OCI-LY1 (cell line): ENCODE measurements around the gene APOLD1.

Source experiments
- H2AFZ ChIP-seq: fragments of 200-600 bp; sonication (generic), shearing (Covaris generic); 2 replicates; pipeline ENCODE4 v1.6.0; 2014; ENCODE audit warnings: antibody characterized with exemption, mild to moderate bottlenecking, low read length
- H3F3A ChIP-seq: fragments of 200-600 bp; sonication (generic), shearing (Covaris generic); 2 replicates; pipeline ENCODE4 v1.6.0; 2014; ENCODE audit warnings: mild to moderate bottlenecking, antibody characterized with exemption, low read length, moderate library complexity; ENCODE audit not compliant: insufficient read depth
- H3K27ac ChIP-seq: fragments of 200-600 bp; sonication (generic); 2 replicates; pipeline ENCODE4 v1.5.1; 2014; ENCODE audit warnings: low read length, mixed run types, mild to moderate bottlenecking, low read depth; ENCODE audit not compliant: poor library complexity, severe bottlenecking
- H3K27me3 ChIP-seq: fragments of 200-600 bp; sonication (generic); 2 replicates; pipeline ENCODE4 v1.6.0; 2014; ENCODE audit warnings: antibody characterized with exemption, mild to moderate bottlenecking, low read length, moderate library complexity; ENCODE audit not compliant: insufficient read depth
- H3K36me3 ChIP-seq: fragments of 200-600 bp; sonication (generic); 2 replicates; pipeline ENCODE4 v1.6.1; 2014; ENCODE audit warnings: mild to moderate bottlenecking, antibody characterized with exemption, low read length, moderate library complexity, mixed read lengths; ENCODE audit not compliant: insufficient read depth
- H3K4me1 ChIP-seq: fragments of 200-600 bp; sonication (generic); 2 replicates; pipeline ENCODE4 v1.5.1; 2014; ENCODE audit warnings: mild to moderate bottlenecking, low read length, moderate library complexity; ENCODE audit not compliant: insufficient read depth, severe bottlenecking
- H3K4me2 ChIP-seq: fragments of 200-600 bp; sonication (generic), shearing (Covaris generic); 2 replicates; pipeline ENCODE4 v1.6.1; 2014; ENCODE audit warnings: low read length
- H3K4me3 ChIP-seq: fragments of 200-600 bp; sonication (generic); 2 replicates; pipeline ENCODE4 v1.5.1; 2014; ENCODE audit warnings: low read length, low read depth, mild to moderate bottlenecking, mixed read lengths; ENCODE audit not compliant: poor library complexity, severe bottlenecking
- H3K79me2 ChIP-seq: fragments of 200-600 bp; shearing (Covaris generic); 2 replicates; pipeline ENCODE4 v1.6.1; 2016; ENCODE audit warnings: mixed run types, low read length, mixed read lengths; ENCODE audit not compliant: insufficient read depth
- H3K9ac ChIP-seq: fragments of 200-600 bp; sonication (generic), shearing (Covaris generic); 2 replicates; pipeline ENCODE4 v1.6.1; 2014; ENCODE audit warnings: mild to moderate bottlenecking, low read length, mixed read lengths
- H3K9me2 ChIP-seq: fragments of 200-600 bp; sonication (generic), shearing (Covaris generic); 2 replicates; pipeline ENCODE4 v1.6.1; 2014; ENCODE audit warnings: low read depth, mild to moderate bottlenecking, low read length, mixed read lengths
- H3K9me3 ChIP-seq: fragments of 200-600 bp; shearing (Covaris generic); 2 replicates; pipeline ENCODE4 v1.6.1; 2014; ENCODE audit warnings: low read length, mixed read lengths
- H4K20me1 ChIP-seq: fragments of 200-600 bp; sonication (generic), shearing (Covaris generic); 2 replicates; pipeline ENCODE4 v1.6.0; 2016; ENCODE audit warnings: mild to moderate bottlenecking, low read length; ENCODE audit not compliant: insufficient read depth
- EZH2 ChIP-seq: fragments of 200-600 bp; sonication (generic), shearing (Covaris generic); IDR thresholded peaks from 2 replicates; pipeline ENCODE4 v1.8.0; 2017; ENCODE audit warnings: borderline replicate concordance, mixed run types, mild to moderate bottlenecking, antibody characterized with exemption, low read length, moderate library complexity, mixed read lengths
- TF ChIP-seq, protein P1 (sequence below): fragments of 200-600 bp; sonication (generic), shearing (Covaris generic); IDR thresholded peaks from 2 replicates; pipeline ENCODE4 v1.5.1; 2017; ENCODE audit warnings: mild to moderate bottlenecking, antibody characterized with exemption, low read length, moderate library complexity, mixed read lengths

Gene APOLD1

DNA sequence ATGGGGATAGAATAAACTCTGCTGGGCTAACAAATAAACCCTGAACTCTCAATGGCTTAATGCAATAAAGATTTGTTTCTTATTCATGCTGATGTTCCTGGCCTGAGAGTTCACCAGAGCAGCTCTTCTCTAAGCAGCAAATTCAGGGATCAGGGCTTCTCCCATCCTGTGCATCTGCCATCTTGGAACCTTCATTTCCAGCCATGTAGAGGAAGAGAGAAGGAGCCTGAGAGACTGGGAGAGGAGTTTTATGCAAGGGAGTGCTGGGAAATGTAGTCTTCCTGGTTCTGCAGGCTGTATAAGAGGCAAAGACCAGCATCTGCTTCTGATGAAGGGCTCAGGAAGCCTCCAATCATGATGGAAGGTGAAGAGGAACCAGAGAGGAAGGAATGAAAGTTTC, 20.6 kb upstream of the APOLD1 start:
- H3F3A ChIP-seq: no peaks in the 10 kb centered on the region
- no peak overlapping the region for H3K4me3 ChIP-seq
- no peaks in the 10 kb centered on the region for H3K27me3 ChIP-seq
- H3K36me3 ChIP-seq: no peaks in the 10 kb centered on the region
- no peaks in the 10 kb centered on the region for H4K20me1 ChIP-seq
- no peaks in the 10 kb centered on the region for H3K9me2 ChIP-seq
- TF ChIP-seq, protein P1, sequence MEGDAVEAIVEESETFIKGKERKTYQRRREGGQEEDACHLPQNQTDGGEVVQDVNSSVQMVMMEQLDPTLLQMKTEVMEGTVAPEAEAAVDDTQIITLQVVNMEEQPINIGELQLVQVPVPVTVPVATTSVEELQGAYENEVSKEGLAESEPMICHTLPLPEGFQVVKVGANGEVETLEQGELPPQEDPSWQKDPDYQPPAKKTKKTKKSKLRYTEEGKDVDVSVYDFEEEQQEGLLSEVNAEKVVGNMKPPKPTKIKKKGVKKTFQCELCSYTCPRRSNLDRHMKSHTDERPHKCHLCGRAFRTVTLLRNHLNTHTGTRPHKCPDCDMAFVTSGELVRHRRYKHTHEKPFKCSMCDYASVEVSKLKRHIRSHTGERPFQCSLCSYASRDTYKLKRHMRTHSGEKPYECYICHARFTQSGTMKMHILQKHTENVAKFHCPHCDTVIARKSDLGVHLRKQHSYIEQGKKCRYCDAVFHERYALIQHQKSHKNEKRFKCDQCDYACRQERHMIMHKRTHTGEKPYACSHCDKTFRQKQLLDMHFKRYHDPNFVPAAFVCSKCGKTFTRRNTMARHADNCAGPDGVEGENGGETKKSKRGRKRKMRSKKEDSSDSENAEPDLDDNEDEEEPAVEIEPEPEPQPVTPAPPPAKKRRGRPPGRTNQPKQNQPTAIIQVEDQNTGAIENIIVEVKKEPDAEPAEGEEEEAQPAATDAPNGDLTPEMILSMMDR: no peak
- TF ChIP-seq EZH2: no peak
- H3K79me2 ChIP-seq: no peaks in the 10 kb centered on the region
- no peak overlapping the region for H3K4me2 ChIP-seq
- H3K9ac ChIP-seq: no peak overlapping the region
- H3K4me1 ChIP-seq: no peaks in the 10 kb centered on the region
- H2AFZ ChIP-seq: no peak overlapping the region
- no peak overlapping the region for H3K27ac ChIP-seq
- no peaks in the 10 kb centered on the region; the same call in 1 of the 2 replicates for H3K9me3 ChIP-seq

DNA sequence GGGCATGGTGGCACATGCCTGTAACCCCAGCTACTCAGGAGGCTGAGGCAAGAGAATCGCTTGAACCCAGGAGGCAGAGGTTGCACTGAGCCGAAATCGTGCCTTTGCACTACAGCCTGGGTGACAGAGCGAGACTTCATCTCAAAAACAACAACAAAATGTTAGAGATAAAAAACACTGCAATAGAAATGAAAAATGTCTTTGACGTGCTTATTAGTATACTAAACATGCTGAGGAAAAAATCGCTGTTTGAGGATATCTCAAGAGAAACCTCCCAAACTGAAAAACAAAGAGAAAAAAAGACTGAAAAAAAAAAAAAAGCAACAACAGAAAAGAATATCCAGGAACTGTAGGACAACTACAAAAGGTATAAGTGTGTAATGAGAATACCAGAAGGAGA, 15.2 kb upstream of the APOLD1 start:
- no peak for TF ChIP-seq EZH2
- TF ChIP-seq, protein P1: no peak
- H2AFZ ChIP-seq: no peak overlapping the region

DNA sequence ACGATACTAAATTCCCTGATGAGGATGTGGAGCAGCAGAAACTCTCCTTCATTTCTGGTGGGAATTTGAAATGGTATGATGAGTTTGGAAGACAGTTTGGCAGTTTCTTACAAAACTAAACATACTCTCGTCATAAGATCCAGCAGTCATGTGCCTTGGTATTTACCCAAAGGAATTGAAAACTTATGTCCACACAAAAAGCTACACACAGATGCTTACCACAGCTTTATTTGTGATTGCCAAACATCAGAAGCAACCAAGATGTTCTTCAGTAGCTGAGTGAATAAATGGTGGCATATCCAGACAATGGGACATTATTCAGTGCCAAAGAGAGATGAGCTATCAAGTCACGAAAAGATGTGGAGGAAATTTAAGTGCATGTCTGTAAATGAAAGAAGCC, 10.7 kb upstream of the APOLD1 start:
- H2AFZ ChIP-seq: no peak overlapping the region
- H3K4me2 ChIP-seq: no peak overlapping the region
- no peaks in the 10 kb centered on the region for H3K79me2 ChIP-seq
- no peak overlapping the region for H3K27ac ChIP-seq
- H3K36me3 ChIP-seq: no peaks in the 10 kb centered on the region
- no peaks in the 10 kb centered on the region for H3K27me3 ChIP-seq
- no peak overlapping the region for H3K4me3 ChIP-seq
- H3K9ac ChIP-seq: no peak overlapping the region
- no peaks in the 10 kb centered on the region for H4K20me1 ChIP-seq
- H3F3A ChIP-seq: no peaks in the 10 kb centered on the region
- no peak for TF ChIP-seq EZH2
- TF ChIP-seq, protein P1: no peak
- no peaks in the 10 kb centered on the region; the same call in 1 of the 2 replicates for H3K9me3 ChIP-seq
- H3K4me1 ChIP-seq: no peaks in the 10 kb centered on the region
- no peaks in the 10 kb centered on the region for H3K9me2 ChIP-seq

More for the DNA sequence above, 15.2 kb upstream of the APOLD1 start:
- no peaks in the 10 kb centered on the region; the same call in 1 of the 2 replicates for H3K9me3 ChIP-seq
- no peaks in the 10 kb centered on the region for H4K20me1 ChIP-seq
- H3K4me2 ChIP-seq: no peak overlapping the region
- no peaks in the 10 kb centered on the region for H3K27me3 ChIP-seq
- no peaks in the 10 kb centered on the region for H3K36me3 ChIP-seq
- no peak overlapping the region for H3K27ac ChIP-seq
- no peak overlapping the region for H3K4me3 ChIP-seq
- H3K79me2 ChIP-seq: no peaks in the 10 kb centered on the region
- H3K4me1 ChIP-seq: no peaks in the 10 kb centered on the region
- no peaks in the 10 kb centered on the region for H3K9me2 ChIP-seq
- no peaks in the 10 kb centered on the region for H3F3A ChIP-seq
- H3K9ac ChIP-seq: no peak overlapping the region
